HG02884 (cell line): ENCODE results near the gene SEPTIN1.
A peak's percentile ranks its signal among the peaks of the same experiment; 100 is the strongest.

ENCODE experiments used
- ATAC-seq: cut with Tn5 transposase; IDR thresholded peaks from one replicate; pipeline ENCODE4 v1.9.1; 2021; ENCODE audit warnings: mild to moderate bottlenecking, moderate library complexity; ENCODE audit not compliant: unreplicated experiment

SEPTIN1 gene

GRCh38 chr16:30358990-30359870, 23.1 kb downstream of the SEPTIN1 start:
- ATAC-seq: no peak

GRCh38 chr16:30358577-30358936, 23.8 kb downstream of the SEPTIN1 start:
- no peak for ATAC-seq

GRCh38 chr16:30357715-30358576, 24.4 kb downstream of the SEPTIN1 start:
- no peak for ATAC-seq

GRCh38 chr16:30357085-30357714, 25.2 kb downstream of the SEPTIN1 start:
- ATAC-seq: no peak

GRCh38 chr16:30356401-30357084, 25.8 kb downstream of the SEPTIN1 start:
- no peak for ATAC-seq

GRCh38 chr16:30355954-30356308, 26.4 kb downstream of the SEPTIN1 start:
- no peak for ATAC-seq

- ATAC-seq: peak; percentile 67
Measured at GRCh38 chr16:30355144-30355953, 27.0 kb downstream of the SEPTIN1 start, which contains the start of gene CD2BP2. TSS of gene CD2BP2 (minus strand) at chr16:30355308. CDS start at chr16:30354681, 627 bp downstream.

- peak; percentile 15 for ATAC-seq
Measured at GRCh38 chr16:30354423-30355143, 27.8 kb downstream of the SEPTIN1 start.

GRCh38 chr16:30353438-30354129, 28.8 kb downstream of the SEPTIN1 start:
- ATAC-seq: no peak

- no peak for ATAC-seq
Measured at GRCh38 chr16:30352488-30353401, 29.6 kb downstream of the SEPTIN1 start.

- no peak for ATAC-seq
Measured at GRCh38 chr16:30351586-30352419, 30.6 kb downstream of the SEPTIN1 start.

- no peak for ATAC-seq
Measured at GRCh38 chr16:30351001-30351441, 31.3 kb downstream of the SEPTIN1 start.

- no peak for ATAC-seq
Measured at GRCh38 chr16:30350134-30350871, 32.1 kb downstream of the SEPTIN1 start.

- ATAC-seq: no peak
Measured at GRCh38 chr16:30349675-30350074, 32.7 kb downstream of the SEPTIN1 start.

GRCh38 chr16:30348929-30349328, 33.4 kb downstream of the SEPTIN1 start:
- ATAC-seq: no peak

GRCh38 chr16:30348113-30348512, 34.2 kb downstream of the SEPTIN1 start:
- no peak for ATAC-seq
